ENCODE data around the gene SERPINH1.
A peak's percentile ranks its signal among the peaks of the same experiment; 100 is the strongest.

Gene SERPINH1

DNA sequence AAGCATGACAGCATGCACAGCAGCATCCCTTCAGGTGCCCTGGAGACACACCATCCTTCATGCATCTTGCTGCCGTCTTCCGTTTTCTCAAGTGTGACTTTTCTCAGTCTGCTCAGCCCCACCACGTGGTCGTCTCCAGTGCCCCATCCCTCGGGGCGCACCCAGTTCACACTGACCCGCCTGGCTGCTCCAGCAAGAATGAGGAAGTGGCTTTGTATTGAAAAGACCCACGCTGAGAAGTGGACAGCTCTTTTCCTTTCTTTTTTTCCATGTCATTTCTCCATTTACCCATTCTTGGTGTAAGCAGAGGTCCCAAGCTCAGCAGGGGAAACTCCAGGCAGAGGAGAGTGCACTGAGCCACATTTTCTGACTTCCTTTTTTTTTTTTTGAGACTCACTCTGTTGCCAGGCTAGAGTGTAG lies 14.5 kb downstream of the SERPINH1 start:
- Histone ChIP-seq H3F3A (ENCODE audit: insufficient read depth, low read length) (no peaks in the 10 kb centered on the region), H3K4me1 (ENCODE audit: insufficient read depth, low read length, severe bottlenecking) (no peaks in the 10 kb centered on the region), H3K27me3 (ENCODE audit: insufficient read depth, low read length) (no peaks in the 10 kb centered on the region; the same call in 1 of the 2 replicates), H4K20me1 (ENCODE audit: insufficient read depth, low read length) (no peaks in the 10 kb centered on the region), H3K9me2 (ENCODE audit: low read depth, low read length) (no peaks in the 10 kb centered on the region), H3K79me2 (ENCODE audit: insufficient read depth, low read length) (no peaks in the 10 kb centered on the region), H3K4me3 (ENCODE audit: low read depth, low read length, poor library complexity, severe bottlenecking) (no peak overlapping the region), H2AFZ (ENCODE audit: low read length) (no peak overlapping the region), H3K9ac (ENCODE audit: low read length) (no peak overlapping the region), H3K36me3 (ENCODE audit: insufficient read depth, low read length) (no peaks in the 10 kb centered on the region), H3K27ac (ENCODE audit: low read depth, low read length, poor library complexity, severe bottlenecking) (no peak overlapping the region), H3K4me2 (ENCODE audit: low read length) (no peak overlapping the region), H3K9me3 (ENCODE audit: low read length) (no peaks in the 10 kb centered on the region)
- TF ChIP-seq EZH2 (IDR thresholded peaks at IDR 0.05; ENCODE audit: borderline replicate concordance, low read length): no peak
- TF ChIP-seq, protein P1, sequence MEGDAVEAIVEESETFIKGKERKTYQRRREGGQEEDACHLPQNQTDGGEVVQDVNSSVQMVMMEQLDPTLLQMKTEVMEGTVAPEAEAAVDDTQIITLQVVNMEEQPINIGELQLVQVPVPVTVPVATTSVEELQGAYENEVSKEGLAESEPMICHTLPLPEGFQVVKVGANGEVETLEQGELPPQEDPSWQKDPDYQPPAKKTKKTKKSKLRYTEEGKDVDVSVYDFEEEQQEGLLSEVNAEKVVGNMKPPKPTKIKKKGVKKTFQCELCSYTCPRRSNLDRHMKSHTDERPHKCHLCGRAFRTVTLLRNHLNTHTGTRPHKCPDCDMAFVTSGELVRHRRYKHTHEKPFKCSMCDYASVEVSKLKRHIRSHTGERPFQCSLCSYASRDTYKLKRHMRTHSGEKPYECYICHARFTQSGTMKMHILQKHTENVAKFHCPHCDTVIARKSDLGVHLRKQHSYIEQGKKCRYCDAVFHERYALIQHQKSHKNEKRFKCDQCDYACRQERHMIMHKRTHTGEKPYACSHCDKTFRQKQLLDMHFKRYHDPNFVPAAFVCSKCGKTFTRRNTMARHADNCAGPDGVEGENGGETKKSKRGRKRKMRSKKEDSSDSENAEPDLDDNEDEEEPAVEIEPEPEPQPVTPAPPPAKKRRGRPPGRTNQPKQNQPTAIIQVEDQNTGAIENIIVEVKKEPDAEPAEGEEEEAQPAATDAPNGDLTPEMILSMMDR (IDR thresholded peaks at IDR 0.05; ENCODE audit: low read length): no peak

DNA sequence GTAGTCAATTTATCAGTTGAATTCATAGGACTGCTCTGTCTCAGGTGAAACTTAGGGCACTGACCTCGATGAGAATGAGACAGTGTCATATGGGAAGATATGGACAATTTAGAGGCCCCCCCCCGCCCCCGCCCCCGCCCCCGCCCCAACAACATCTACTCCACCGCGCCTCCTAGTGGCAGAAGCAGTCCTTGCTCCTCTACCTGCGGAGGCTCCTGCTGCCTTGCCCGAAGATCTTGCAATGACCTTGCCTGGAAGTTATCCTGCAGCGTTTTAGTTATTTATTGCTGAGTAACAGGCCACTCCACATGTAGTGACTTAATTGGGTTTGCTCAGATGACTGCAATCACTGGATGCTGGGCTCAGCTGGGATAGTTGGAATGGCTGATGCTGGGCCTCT lies 15.2 kb downstream of the SERPINH1 start:
- Histone ChIP-seq H3K9me3 (ENCODE audit: low read length) (no peaks in the 10 kb centered on the region), H3K4me3 (ENCODE audit: low read depth, low read length, poor library complexity, severe bottlenecking) (no peak overlapping the region), H3K27ac (ENCODE audit: low read depth, low read length, poor library complexity, severe bottlenecking) (no peak overlapping the region), H3K4me2 (ENCODE audit: low read length) (no peak overlapping the region), H3K36me3 (ENCODE audit: insufficient read depth, low read length) (no peaks in the 10 kb centered on the region), H3K9ac (ENCODE audit: low read length) (no peak overlapping the region), H2AFZ (ENCODE audit: low read length) (no peak overlapping the region), H3K9me2 (ENCODE audit: low read depth, low read length) (no peaks in the 10 kb centered on the region), H3K4me1 (ENCODE audit: insufficient read depth, low read length, severe bottlenecking) (no peaks in the 10 kb centered on the region), H3F3A (ENCODE audit: insufficient read depth, low read length) (no peaks in the 10 kb centered on the region), H3K27me3 (ENCODE audit: insufficient read depth, low read length) (no peaks in the 10 kb centered on the region; the same call in 1 of the 2 replicates), H3K79me2 (ENCODE audit: insufficient read depth, low read length) (no peaks in the 10 kb centered on the region), H4K20me1 (ENCODE audit: insufficient read depth, low read length) (no peaks in the 10 kb centered on the region)
- TF ChIP-seq EZH2 (IDR thresholded peaks at IDR 0.05; ENCODE audit: borderline replicate concordance, low read length): no peak
- TF ChIP-seq, protein P1 (IDR thresholded peaks at IDR 0.05; ENCODE audit: low read length): peak; percentile 12; the same call in 1 of the 2 replicates

DNA sequence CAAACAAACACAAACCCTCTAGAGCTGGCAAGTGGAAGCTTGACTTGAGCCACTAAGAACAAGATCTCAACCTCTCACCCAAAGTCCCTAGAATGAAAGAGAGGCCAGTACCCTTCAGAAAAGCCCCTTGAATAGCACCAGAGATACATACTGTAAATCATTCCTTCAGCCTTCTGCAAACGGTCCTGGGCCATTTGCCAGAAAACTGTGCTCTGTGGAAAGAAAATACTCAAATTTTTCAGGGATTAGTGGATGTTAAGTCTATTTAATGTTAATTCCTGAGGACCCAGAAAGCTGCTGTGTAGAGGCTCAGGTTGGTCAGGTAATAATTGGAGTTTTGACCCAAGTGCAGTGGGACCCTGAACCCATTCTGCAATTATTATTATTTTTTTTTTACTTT lies 16.9 kb downstream of the SERPINH1 start:
- Histone ChIP-seq H3K4me2 (ENCODE audit: low read length) (no peak overlapping the region), H3K9me3 (ENCODE audit: low read length) (no peaks in the 10 kb centered on the region), H3K9me2 (ENCODE audit: low read depth, low read length) (no peaks in the 10 kb centered on the region), H3K4me1 (ENCODE audit: insufficient read depth, low read length, severe bottlenecking) (no peaks in the 10 kb centered on the region), H3K27ac (ENCODE audit: low read depth, low read length, poor library complexity, severe bottlenecking) (no peak overlapping the region), H3K79me2 (ENCODE audit: insufficient read depth, low read length) (no peaks in the 10 kb centered on the region), H3K4me3 (ENCODE audit: low read depth, low read length, poor library complexity, severe bottlenecking) (no peak overlapping the region), H4K20me1 (ENCODE audit: insufficient read depth, low read length) (no peaks in the 10 kb centered on the region), H3K27me3 (ENCODE audit: insufficient read depth, low read length) (no peaks in the 10 kb centered on the region; the same call in 1 of the 2 replicates), H3K36me3 (ENCODE audit: insufficient read depth, low read length) (no peaks in the 10 kb centered on the region), H3K9ac (ENCODE audit: low read length) (no peak overlapping the region), H2AFZ (ENCODE audit: low read length) (no peak overlapping the region), H3F3A (ENCODE audit: insufficient read depth, low read length) (no peaks in the 10 kb centered on the region)
- TF ChIP-seq, protein P1 (IDR thresholded peaks at IDR 0.05; ENCODE audit: low read length): no peak
- no peak for TF ChIP-seq EZH2 (IDR thresholded peaks at IDR 0.05; ENCODE audit: borderline replicate concordance, low read length)

Measured in OCI-LY1 (cell line).